NCI-H748 (cell line): ENCODE results near the gene PLVAP.
"Not testable (repeated sequence)": the region's sequence is repeated elsewhere in the genome, so short reads cannot be mapped to it uniquely, and the experiment has no call there.

ENCODE experiments used
- DNase-seq: peaks from one replicate; lab custom pipeline; 2025; ENCODE audit not compliant: unreplicated experiment; lab: John Stamatoyannopoulos, UW

PLVAP gene

DNA sequence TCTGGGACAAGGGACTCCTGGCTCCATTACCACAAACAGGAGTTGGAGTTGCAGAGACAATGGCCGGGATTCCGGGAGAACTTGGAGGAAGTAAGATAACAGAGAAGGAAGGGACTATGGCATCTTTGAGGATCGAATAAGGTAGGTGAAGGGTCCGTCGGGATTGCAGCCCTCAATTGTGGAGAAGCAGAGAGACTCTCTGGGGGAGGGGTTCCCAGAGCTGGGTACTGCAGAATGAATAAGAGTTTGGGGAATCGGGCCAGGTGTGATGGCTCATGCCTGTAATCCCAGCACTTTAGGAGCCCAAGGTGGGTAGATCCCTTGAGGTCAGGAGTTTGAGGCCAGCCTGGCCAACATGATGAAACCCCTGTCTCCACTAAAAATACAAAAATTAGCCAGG lies 24.5 kb upstream of the PLVAP start:
- DNase-seq, result no peak

DNA sequence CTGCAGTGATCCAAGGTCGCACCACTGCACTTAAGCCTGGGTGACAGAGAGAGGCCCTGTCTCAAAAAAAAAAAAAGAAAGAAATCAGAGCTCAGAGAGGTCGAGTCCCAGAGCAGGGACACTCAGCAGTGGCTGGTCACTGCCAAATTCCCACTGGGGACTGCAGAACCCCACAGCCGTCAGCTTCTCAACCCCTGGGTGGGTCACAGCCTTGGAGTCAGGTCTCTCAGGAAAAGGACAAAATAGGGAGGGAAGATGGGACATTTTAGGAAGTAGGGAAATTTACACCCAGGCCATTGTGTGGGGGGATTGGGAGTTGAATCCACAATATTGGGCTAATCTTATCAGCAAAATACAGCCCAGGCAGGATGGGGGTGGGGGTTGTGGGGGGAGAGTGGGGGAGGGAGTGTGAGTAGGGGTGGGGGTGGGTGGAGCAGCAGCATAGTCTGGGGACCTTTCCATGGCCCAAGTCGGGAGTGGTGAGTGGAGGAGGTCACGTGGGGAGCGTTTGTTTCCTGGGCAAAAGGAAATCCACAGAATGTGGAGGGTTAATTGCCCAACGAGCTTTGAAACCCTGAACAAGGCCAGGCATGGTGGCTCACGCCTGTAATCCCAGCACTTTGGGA lies 21.9 kb upstream of the PLVAP start:
- no peak for DNase-seq

DNA sequence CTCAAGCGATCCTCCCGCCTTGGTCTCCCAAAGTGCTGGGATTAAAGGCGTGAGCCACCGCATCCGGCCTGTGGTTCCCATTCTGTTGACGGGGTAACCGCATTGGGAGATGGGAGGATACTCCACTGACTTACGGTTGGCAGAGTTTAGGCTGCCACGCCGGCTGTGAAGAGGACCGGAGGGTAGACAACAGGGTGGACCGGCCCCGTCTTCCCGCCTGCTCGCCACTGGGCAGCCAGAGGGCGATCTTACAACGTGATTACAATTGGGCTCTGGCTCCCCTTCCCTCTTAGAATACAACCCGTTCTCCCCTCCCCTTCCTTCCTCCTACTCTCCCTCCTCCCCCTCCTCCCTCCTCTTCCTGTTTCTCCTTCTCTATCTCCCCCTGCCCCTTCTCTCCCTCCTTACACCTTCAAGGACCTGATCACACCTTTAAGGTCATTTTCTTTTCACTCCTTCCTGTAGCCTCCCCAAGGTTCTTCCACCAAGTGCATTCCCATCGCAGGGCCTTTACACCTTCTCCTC lies 17.8 kb upstream of the PLVAP start:
- no peak for DNase-seq

DNA sequence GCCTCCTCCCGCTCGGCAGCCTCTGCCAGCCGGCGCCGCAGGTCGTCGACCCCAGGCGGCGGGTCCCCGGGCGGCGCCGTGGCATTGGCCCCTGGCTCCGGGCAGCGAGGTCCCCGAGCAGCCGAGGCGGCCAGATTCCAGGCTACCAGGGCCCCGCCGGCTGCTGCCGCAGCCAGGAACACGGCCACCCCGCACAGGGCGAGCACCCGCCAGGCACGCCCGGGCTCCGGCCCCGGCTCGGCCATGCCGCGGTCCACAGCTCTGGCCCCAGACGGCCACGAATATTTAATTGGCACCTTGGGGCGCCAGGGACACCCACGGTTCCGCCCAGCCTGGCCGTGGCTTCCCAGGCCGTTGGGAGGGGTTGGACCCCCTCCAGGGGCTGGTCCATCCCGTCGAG lies 16.8 kb upstream of the PLVAP start, which contains the start of gene CCDC194:
Gene CCDC194, minus strand, starts transcription at position 283 of the 400 bp plus-strand sequence. Its CDS starts 38 bp downstream, at position 245.
- no peak for DNase-seq

GRCh38 chr19:17393002-17393401 lies 15.9 kb upstream of the PLVAP start:
- no peak for DNase-seq

DNA sequence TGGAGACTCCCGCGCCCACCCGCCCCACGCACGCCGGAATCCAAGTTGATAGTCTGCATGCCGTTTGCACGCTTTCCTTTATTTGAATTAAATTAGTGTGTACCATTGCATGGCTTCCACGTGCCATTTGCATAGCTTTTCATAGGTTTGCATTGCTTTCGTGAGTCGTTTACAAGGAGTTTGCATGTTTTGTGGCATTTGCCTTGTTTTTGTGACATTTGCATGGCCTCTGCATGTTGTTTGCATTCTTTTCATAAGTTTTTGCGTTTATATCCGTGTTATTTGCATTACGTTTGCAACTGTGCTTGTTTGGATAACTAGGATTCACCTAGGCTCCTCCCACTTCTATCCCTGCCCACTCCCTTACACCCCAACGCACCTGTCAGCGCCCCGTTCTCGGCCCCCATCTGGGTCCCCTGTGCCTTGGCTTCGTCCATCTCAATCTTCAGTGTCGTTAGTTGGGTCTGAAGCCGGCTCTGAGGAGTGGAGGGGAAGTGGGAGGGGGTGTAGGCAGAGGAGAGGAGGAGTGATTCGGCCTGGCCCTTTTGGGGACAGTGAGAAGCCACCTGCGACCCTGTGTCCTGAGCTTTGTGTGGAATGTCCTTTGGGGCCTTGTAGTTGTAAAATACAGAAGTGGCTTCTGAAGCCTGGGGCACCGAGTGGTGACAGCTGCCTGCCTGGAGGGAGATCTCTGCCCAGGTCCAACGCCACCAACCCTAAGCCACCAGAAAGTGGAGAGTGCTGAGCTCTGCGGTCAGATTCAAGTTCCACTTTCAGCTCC lies 14.4 kb upstream of the PLVAP start:
- DNase-seq, result no peak

- peak; percentile 92 for DNase-seq
These were observed 13.7 kb upstream of the PLVAP start for GRCh38 chr19:17390665-17391370.

DNA sequence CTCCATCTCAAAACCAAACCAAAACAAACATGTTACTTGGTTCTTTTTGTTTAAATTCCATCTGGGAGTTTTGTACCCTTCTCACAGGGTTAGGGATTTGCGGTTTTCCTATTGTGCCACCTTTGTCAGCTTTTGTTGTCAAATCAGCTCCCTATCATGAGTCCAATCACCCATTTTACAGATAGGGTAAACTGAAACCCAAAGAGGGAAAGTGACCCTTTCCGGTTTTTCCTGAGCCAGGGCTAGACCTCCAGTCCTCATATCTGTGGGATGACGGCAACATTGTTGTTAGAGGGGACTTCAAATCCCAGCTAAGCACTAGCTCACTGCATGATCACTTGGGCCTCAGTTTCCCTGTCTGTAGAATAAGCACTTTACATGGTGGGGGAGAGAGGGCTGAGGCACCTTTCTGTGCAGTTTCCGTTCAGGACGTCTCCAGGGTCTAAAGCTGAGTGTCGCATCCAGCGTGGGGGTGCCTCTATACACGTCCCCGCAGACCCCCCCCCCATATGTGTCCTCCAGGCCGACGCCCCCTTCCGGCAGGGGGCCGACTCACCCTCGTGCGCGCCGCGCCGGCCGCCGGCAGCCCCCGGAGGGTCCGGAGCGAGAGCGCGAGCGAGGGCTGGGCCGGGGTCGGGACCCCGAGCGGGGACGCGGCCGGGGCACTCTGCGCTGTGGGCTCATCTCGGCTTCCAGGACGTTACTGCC lies 13.0 kb upstream of the PLVAP start:
- DNase-seq, result no peak

DNA sequence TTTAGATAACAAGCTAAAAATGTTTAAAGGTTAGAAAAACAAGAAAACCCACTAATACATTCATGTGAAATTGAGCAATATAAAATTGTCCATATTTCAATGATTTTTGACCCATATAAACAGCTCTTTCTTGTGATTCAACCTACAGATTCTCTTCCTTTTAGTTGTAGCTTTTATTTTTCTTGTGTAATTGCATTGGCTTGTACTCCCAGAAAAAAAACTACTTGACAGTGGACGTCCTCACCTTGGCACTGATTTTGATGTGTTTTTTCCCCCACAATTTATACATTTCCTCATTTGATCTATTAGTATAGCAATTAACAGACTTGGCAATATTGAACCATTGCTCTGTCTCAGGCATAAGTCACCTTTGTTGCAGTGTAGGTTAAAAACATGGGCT lies 12.1 kb upstream of the PLVAP start:
- DNase-seq, result no peak

- peak; percentile 57 for DNase-seq
These were observed 8.9 kb upstream of the PLVAP start for GRCh38 chr19:17385878-17386611.

DNA sequence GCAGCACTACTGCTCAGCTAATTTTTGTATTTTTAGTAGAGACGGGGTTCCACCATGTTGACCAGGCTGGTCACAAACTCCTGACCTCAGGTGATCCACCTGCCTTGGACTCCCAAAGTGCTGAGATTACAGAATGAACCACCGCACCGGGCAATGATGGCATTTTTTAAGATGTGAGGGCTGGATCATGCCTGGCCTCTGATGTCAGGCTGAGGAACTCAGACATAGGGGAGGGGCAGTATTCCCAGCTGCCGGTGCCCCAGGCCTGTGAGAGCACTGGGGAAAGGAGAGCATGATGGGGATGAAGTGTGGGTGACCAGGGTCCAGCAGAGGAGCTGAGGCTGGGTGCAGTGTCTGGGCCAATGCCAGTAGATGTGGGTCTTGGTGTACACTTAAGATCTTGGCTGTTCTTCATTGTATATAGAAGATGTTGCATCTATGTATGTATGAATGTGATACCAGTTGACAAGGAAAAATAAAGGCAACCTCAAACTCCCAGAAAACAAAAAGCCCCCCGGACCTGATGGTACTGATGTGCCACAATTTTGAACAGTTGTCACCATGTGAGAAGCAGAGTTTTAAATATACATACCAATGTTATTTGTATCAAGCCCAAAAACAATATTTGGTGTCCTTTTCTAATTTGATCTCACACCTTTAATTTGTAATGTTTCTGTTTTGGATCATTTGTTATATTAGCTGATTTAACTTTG lies 3.4 kb upstream of the PLVAP start:
- no peak for DNase-seq

- no peak for DNase-seq
These were observed 2.1 kb upstream of the PLVAP start for GRCh38 chr19:17379221-17379631.

DNA sequence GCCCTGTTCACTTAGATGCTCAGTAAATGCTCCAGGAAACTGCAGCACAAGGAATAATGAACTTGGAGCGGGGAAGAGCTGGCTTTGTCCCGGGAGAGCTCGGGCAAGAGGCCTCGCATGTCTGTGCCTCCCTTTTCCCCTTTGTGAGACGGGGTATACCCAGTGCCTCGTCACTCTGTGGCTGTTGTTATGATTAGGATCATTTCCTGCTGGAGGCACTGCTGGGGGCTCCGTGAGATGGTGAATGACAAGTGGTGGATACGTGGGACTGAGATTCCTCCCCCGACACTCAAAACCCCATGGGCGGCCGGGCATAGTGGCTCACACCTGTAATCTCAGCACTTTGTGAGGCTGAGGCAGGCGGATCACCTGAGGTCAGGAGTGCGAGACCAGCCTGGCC lies 1.1 kb upstream of the PLVAP start:
- no peak for DNase-seq

DNA sequence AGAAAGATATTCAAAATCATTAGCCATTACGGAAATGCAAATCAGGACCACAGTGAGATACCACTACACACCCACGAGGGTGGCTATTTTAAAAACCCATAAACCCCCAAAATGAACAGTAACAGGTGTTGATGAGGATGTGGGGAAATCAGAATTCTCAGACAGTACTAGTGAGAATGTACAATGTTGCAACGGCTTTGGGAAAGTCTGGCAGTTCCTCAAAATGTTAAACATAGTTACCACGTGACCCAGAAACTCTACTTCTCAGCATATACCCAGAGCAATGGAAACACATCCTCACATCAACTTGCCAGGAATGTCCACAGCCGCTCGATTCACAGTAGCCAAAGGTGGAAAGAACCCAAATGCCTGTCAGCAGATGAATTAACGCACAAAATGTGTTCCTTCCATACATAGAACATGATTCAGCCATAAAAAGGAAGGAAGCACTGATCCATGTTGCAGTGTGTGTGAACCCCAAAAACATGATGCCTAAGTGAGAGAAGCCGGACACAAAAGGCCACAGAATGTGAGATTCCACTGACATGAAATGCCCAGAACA lies 7.0 kb downstream of the PLVAP start:
- no peak for DNase-seq

DNA sequence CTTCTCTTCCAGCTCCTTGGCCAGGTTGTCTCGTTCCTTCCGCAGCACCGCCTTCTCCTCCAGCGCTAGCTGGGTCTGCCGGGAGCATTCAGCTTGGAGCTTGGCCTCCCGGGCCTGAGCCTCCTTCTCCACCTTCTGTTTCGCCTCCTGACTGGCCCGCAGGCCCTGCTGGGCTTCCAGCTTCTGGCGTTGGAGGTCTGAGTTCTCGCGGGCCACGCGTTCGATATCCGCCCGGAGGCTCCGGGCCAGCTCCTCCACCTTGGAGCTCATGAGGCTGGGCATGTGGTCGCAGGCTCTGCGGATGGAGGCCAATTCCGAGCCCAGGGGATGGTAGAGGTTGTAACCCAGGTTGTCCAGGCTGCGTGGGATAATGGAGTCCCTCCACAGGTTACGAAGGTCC lies 11.8 kb downstream of the PLVAP start:
- DNase-seq, result no peak

- DNase-seq, result not testable (repeated sequence)
These were observed 13.1 kb downstream of the PLVAP start for GRCh38 chr19:17363852-17364605.

DNA sequence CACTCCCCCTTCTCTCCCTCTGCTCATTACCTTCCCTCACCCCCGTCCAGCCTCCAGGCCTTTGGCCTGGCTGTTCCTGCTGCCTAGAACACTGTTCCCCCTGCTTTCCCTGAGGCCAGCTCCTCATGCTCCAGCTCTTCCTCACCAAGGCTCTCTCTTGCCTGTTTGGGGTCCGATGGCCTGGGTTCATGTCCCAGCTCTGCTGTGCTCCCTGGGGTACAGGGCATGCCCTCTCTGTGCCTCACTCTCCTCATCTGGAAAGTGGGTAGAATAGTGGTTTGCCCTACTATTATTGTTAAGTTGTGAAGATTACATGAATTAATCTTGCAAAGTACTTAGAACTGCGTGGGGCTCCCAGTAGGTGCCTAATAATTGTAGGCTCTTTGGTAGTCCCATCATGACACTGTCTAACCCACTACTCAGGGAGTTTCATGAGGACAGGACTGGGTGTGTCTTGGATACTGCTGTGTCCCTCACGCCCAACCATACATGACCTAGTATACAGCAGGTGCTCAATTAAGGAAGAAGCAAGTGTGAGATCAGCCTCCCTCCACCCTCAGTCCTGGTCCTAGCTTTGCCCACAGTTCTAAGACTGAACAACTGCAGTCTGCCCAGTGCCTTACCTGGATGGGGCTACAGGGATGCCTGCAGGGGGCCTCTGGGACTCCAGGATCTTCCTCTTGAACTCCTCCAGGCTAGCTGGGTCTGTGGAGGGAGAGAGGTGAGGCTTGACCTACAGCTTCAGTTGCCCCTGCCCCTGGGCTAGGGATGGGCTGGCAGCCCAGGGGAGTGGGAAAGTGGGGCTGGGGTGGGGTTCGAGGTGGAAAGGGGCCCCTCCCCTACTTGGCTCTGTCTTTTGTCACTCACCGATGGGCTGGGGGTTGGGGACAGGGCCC lies 17.0 kb downstream of the PLVAP start:
- DNase-seq, result no peak

DNA sequence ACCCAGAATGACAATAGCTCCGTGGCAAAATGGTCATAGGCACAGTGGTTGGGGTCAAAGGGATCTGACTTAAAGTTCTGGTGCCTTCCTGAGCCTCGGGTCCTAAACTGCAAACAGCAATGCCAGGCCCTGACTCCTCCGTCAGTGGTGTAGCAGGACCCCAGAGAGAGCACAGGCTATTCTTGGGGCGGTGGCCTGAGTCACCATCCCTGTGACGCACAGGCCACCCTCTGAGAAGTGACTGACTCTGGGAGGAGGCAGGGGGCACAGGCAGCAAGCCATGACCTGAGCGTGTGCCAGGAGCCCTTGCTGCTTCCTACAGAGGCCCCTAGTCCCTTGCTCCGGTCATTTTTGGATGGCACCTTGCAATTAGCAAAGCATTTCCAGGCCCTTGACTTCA lies 18.7 kb downstream of the PLVAP start:
- DNase-seq, result no peak
